HG02759 (cell line): ENCODE data around the gene PCDHB12.
"Not testable (repeated sequence)": the region's sequence is repeated elsewhere in the genome, so short reads cannot be mapped to it uniquely, and the experiment has no call there.

Source experiments
- ATAC-seq: cut with Tn5 transposase; IDR thresholded peaks from one replicate; pipeline ENCODE4 v1.9.1; 2021; ENCODE audit warnings: mild to moderate bottlenecking, moderate library complexity; ENCODE audit not compliant: unreplicated experiment

PCDHB12 gene

DNA sequence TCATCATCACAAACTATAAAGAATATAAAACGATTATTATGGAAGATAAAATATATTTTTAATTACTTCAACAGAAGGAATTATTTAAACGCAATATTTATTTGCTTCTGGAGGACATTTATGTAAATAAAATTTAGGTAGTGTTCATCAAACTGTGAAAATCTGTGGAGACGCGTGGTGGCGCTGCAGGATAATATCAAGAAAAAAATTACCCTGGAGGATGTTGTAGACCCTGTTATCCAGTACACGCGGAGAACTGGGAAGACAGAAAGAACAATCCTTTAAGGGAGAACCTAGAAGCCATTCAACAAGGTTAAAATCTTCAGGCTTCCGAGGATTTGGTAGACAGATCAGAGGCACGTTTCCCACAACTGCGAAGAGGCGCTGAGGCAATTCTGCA is at the start of gene PCDHB12:
Gene PCDHB12 (plus strand): TSS at position 242 of the 400 bp plus-strand sequence. CDS start 189 bp downstream, outside the sequence.
- ATAC-seq: no peak

DNA sequence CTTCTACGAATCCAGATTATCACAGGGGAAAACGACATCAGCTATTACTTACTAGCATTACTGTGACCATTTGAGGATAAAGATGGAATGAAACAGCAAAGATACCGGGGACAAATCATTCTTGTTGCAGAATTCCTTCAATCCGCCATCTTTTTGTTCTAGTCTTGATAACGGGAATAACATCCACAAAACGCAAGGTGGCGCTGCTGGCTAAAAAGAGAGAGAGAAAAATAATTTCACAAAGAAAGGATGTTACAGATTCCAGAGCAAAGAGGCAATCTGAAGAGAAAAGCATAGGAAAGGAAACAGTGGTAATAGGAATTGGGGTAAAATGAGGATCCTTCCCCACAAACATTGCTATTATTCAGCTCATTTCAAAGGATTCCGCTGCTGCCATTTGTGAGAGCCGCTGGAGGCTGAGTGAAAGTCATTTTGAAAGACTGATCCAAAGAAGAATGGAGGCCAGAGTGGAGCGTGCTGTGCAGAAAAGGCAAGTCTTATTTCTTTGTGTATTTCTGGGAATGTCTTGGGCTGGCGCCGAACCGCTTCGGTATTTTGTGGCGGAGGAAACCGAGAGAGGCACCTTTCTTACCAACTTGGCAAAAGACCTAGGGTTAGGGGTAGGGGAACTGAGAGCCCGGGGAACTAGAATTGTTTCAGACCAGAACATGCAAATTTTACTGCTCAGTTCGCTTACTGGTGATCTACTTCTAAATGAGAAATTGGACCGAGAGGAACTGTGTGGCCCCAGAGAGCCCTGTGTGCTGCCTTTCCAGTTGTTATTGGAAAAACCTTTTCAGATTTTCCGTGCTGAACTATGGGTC is 35.9 kb upstream of the PCDHB12 start, which contains the start of gene PCDHB7:
Gene PCDHB7 (plus strand): TSS at position 264 of the 824 bp plus-strand sequence. CDS start 192 bp downstream, at position 456.
- no peak for ATAC-seq

DNA sequence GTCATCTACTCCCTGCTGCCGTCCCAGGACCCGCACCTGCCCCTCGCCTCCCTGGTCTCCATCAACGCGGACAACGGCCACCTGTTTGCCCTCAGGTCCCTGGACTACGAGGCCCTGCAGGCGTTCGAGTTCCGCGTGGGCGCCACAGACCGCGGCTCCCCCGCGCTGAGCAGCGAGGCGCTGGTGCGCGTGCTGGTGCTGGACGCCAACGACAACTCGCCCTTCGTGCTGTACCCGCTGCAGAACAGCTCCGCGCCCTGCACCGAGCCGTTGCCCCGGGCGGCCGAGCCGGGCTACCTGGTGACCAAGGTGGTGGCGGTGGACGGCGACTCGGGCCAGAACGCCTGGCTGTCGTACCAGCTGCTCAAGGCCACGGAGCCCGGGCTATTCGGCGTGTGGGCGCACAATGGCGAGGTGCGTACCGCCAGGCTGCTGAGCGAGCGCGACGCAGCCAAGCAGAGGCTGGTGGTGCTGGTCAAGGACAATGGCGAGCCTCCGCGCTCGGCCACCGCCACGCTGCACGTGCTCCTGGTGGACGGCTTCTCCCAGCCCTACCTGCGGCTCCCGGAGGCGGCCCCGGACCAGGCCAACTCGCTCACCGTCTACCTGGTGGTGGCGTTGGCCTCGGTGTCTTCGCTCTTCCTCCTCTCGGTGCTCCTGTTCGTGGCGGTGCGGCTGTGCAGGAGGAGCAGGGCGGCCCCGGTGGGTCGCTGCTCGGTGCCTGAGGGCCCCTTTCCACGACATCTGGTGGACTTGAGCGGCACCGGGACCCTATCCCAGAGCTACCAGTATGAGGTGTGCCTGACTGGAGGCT is 34.0 kb upstream of the PCDHB12 start:
- not testable (repeated sequence) for ATAC-seq

DNA sequence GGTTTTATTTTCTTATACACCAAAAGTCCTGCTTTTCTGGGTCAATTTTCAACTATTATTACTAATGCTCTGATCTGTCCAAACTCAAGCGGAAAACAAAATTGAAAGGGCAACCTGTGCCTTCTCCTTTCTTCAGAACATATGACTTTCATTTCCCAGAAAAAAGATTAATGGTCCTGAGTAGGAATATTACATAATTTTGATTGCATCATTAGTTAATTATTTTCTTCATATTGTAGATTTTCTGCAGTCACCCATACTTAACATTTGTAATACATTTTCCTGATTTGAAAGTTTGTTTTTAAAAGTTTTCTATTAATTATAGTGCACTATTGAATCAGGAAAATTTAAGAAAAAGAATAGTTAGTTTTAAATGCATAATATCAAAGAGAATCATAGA is 32.6 kb upstream of the PCDHB12 start:
- ATAC-seq: no peak

DNA sequence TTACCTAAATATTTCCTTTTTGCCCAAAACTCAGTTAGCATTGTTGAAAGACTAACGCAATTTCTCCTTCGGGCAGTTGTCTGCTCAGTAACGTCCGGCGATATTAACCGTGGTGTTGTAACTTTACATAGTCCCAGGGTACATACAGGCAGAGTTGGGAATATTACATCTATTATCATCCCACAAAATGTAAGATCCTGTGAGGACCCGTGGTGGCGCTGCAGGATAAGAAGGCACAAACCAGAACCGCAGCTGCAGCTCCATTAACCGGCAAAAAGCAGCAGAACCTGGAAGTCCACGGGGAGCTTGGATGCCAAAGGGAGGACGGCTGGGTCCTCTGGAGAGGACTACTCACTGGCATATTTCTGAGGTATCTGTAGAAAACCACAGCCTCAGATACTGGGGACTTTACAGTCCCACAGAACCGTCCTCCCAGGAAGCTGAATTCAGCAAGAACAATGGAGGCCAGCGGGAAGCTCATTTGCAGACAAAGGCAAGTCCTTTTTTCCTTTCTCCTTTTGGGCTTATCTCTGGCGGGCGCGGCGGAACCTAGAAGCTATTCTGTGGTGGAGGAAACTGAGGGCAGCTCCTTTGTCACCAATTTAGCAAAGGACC is 30.8 kb upstream of the PCDHB12 start, which contains the start of gene PCDHB8:
Gene PCDHB8 (plus strand): TSS at position 214 of the 615 bp plus-strand sequence. CDS start 245 bp downstream, at position 459.
- ATAC-seq: not testable (repeated sequence)

DNA sequence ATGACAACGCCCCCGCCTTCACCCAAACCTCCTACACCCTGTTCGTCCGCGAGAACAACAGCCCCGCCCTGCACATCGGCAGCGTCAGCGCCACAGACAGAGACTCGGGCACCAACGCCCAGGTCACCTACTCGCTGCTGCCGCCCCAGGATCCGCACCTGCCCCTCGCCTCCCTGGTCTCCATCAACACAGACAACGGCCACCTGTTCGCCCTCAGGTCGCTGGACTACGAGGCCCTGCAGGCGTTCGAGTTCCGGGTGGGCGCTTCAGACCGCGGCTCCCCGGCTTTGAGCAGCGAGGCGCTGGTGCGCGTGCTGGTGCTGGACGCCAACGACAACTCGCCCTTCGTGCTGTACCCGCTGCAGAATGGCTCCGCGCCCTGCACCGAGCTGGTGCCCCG is 29.1 kb upstream of the PCDHB12 start:
- not testable (repeated sequence) for ATAC-seq

DNA sequence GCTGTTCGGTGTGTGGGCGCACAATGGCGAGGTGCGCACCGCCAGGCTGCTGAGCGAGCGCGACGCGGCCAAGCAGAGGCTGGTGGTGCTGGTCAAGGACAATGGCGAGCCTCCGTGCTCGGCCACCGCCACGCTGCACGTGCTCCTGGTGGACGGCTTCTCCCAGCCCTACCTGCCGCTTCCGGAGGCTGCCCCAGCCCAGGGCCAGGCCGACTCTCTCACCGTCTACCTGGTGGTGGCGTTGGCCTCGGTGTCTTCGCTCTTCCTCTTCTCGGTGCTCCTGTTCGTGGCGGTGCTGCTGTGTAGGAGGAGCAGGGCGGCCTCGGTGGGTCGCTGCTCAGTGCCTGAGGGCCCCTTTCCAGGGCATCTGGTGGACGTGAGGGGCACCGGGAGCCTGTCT is 28.6 kb upstream of the PCDHB12 start:
- not testable (repeated sequence) for ATAC-seq

DNA sequence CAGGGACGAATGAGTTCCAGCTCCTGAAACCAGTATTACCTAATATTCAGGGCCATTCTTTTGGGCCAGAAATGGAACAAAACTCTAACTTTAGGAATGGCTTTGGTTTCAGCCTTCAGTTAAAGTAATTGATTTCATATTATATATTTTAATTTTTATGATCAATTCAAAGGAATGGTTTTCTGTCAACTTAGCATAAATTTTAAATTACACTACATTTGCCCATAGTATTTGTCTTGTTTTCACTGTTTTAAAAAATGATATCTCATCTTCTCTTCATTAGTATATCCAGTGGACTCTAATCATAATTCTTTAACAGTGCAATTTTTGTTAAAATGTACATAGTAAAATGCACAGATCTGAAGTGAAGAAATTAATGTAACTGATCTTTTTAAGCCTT is 28.2 kb upstream of the PCDHB12 start:
- ATAC-seq: no peak

DNA sequence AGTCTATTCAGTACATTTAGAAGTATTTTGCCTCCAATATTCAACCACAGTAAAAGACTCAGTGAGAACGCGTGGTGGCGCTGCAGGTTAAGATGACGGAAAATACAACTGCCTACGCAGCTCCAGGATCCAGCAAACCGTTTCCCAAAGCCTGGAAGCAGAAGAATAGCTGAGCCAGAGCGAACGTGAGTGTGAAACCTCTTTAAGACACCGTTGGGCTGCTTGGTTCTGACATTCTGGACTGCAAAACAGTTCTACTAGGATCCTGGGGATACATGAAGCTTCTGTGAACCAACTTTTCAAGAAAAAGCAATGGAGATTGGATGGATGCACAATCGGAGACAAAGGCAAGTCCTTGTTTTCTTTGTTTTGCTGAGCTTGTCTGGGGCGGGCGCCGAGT is 26.3 kb upstream of the PCDHB12 start, which contains the start of gene PCDHB16:
Gene PCDHB16 (plus strand): TSS at position 140 of the 400 bp plus-strand sequence. CDS start 173 bp downstream, at position 313.
- ATAC-seq: no peak

DNA sequence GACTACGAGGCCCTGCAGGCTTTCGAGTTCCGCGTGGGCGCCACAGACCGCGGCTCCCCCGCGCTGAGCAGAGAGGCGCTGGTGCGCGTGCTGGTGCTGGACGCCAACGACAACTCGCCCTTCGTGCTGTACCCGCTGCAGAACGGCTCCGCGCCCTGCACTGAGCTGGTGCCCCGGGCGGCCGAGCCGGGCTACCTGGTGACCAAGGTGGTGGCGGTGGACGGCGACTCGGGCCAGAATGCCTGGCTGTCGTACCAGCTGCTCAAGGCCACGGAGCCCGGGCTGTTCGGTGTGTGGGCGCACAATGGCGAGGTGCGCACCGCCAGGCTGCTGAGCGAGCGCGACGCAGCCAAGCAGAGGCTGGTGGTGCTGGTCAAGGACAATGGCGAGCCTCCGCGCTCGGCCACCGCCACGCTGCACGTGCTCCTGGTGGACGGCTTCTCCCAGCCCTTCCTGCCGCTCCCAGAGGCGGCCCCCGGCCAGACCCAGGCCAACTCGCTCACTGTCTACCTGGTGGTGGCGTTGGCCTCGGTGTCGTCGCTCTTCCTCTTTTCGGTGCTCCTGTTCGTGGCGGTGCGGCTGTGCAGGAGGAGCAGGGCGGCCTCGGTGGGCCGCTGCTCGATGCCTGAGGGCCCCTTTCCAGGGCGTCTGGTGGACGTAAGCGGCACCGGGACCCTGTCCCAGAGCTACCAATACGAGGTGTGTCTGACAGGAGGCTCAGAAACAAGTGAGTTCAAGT is 24.2 kb upstream of the PCDHB12 start:
- not testable (repeated sequence) for ATAC-seq

DNA sequence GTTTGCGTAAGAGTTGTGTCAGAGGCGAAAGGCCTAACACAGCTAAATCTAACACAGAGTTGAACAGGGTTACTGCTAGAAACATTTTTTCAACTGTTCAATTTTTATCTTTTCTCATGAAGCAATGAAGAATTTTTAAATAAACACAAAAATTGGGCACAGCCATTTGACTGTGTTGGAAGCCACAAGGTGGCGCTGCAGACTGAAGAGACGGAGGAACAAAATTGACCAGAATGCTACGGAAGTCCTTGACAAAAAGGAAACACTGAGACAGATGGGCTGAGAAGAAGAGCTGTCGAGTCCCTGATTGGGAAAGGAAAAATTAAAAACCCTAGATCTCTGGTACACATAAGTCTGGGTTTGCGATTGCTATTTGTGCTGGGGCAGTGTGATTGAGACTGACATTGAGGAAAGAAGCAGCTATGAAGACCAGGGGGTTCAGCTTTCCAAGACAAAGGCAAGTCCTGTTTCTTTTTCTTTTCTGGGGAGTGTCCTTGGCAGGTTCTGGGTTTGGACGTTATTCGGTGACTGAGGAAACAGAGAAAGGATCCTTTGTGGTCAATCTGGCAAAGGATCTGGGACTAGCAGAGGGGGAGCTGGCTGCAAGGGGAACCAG is 21.5 kb upstream of the PCDHB12 start, which contains the start of gene PCDHB9:
Gene PCDHB9 (plus strand): TSS at position 265 of the 616 bp plus-strand sequence. CDS start 158 bp downstream, at position 423.
- ATAC-seq: no peak

DNA sequence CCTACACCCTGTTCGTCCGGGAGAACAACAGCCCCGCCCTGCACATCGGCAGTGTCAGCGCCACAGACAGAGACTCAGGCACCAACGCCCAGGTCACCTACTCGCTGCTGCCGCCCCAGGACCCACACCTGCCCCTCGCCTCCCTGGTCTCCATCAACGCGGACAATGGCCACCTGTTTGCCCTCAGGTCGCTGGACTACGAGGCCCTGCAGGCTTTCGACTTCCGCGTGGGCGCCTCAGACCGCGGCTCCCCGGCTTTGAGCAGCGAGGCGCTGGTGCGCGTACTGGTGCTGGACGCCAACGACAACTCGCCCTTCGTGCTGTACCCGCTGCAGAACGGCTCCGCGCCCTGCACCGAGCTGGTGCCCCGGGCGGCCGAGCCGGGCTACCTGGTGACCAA is 19.8 kb upstream of the PCDHB12 start:
- not testable (repeated sequence) for ATAC-seq

DNA sequence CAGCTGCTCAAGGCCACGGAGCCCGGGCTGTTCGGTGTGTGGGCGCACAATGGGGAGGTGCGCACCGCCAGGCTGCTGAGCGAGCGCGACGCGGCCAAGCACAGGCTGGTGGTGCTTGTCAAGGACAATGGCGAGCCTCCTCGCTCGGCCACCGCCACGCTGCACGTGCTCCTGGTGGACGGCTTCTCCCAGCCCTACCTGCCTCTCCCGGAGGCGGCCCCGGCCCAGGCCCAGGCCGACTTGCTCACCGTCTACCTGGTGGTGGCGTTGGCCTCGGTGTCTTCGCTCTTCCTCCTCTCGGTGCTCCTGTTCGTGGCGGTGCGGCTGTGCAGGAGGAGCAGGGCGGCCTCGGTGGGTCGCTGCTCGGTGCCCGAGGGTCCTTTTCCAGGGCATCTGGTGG is 19.4 kb upstream of the PCDHB12 start:
- ATAC-seq: not testable (repeated sequence)

DNA sequence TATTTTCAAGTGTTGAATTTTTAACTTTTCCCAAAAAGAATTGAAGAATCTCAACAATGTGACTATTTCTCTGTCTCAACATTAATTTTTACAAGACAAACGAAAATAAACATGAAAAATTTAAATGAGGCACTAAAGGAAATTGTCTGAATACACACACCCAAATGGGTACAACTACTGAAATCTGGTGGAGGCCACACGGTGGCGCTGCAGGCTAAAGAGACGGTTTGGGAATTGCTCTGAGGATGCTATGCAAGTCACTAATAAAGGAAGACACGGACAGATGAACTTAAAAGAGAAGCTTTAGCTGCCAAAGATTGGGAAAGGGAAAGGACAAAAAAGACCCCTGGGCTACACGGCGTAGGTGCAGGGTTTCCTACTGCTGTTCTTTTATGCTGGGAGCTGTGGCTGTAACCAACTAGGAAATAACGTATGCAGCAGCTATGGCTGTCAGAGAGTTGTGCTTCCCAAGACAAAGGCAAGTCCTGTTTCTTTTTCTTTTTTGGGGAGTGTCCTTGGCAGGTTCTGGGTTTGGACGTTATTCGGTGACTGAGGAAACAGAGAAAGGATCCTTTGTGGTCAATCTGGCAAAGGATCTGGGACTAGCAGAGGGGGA is 16.3 kb upstream of the PCDHB12 start, which contains the start of gene PCDHB10:
Gene PCDHB10 (plus strand): TSS at position 244 of the 616 bp plus-strand sequence. CDS start 200 bp downstream, at position 444.
- ATAC-seq: no peak

DNA sequence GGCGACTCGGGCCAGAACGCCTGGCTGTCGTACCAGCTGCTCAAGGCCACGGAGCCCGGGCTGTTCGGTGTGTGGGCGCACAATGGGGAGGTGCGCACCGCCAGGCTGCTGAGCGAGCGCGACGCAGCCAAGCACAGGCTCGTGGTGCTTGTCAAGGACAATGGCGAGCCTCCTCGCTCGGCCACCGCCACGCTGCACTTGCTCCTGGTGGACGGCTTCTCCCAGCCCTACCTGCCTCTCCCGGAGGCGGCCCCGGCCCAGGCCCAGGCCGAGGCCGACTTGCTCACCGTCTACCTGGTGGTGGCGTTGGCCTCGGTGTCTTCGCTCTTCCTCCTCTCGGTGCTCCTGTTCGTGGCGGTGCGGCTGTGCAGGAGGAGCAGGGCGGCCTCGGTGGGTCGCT is 14.2 kb upstream of the PCDHB12 start:
- not testable (repeated sequence) for ATAC-seq

DNA sequence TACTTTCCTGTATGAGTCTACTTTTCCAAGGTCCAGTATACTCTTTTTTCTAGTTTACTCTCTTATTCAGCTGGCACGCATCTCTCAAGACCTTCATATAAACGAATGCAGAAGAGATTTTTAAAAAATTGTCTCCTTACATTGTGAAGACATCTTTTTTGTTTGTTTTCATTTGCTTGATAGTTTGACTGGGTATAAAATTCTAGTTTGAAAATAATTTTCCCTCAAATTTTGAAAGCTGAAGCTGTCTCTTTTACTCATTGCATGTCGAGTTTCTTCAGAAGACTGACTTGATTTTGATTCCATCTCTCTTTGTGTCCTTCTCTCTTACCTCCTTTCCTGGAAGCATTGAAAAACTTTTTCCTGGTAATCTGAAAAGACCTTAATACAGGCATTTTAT is 12.2 kb upstream of the PCDHB12 start:
- ATAC-seq: no peak

DNA sequence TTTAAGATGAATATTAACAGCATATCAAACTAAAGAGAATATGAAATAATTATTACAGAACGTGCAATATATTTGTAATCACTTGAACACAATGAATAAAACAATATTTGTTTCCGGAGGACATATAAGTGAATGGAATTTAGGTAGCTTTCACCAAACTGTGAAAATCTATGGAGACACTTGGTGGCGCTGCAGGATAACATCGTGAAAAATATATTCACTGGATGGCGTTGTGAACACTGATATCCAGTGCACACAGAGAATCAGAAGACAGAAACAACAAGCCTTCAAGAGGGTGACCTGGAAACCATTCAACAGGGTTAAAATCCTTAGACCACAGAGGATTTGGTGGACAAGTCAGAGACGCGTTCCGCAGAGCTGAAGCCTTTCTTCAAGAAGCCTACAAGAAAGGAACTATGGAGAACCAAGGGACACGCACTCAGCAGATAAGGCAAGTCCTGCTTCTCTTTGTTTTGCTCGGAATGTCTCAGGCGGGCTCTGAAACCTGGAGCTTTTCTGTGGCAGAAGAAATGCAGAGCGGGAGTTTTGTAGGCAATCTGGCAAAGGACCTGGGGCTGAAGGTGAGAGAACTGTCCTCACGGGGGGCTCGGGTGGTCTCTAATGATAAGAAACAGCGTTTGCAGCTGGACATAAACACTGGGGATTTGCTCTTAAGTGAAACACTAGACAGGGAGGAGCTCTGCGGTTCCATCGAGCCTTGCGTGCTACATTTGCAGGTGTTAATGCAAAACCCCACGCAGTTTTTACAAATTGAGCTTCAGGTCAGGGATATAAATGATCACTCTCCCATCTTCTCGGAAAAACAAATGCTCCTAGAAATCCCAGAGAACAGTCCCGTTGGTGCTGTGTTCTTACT is 8.9 kb upstream of the PCDHB12 start, which contains the start of gene PCDHB11:
Gene PCDHB11 (plus strand): TSS at position 269 of the 877 bp plus-strand sequence. CDS start 148 bp downstream, at position 417.
- no peak for ATAC-seq

DNA sequence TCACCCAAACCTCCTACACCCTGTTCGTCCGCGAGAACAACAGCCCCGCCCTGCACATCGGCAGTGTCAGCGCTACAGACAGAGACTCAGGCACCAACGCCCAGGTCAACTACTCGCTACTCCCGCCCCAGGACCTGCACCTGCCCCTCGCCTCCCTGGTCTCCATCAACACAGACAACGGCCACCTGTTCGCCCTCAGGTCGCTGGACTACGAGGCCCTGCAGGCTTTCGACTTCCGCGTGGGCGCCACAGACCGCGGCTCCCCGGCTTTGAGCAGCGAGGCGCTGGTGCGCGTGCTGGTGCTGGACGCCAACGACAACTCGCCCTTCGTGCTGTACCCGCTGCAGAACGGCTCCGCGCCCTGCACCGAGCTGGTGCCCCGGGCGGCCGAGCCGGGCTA is 7.4 kb upstream of the PCDHB12 start:
- not testable (repeated sequence) for ATAC-seq
